ENCODE results near the gene USB1.

GRCh38 chr16:58000706-58001676, at the start of gene USB1:
- TF ChIP-seq CTCF (IDR thresholded peaks at IDR 0.05) = peak in 3 of 4 experiments; percentile 65 to 83 (median 73)
- TF ChIP-seq POLR2A (IDR thresholded peaks at IDR 0.05) = peak; percentile 61 to 75
- TF ChIP-seq POLR2AphosphoS5 (IDR thresholded peaks at IDR 0.05) = peak; percentile 78
- no peak for TF ChIP-seq EP300 (IDR thresholded peaks at IDR 0.05)

All from gastroesophageal sphincter (tissue), 3 donors.